ENCODE data around the gene RPA4.
"Not testable (repeated sequence)": the region's sequence is repeated elsewhere in the genome, so short reads cannot be mapped to it uniquely, and the experiment has no call there.

Gene RPA4, protein sequence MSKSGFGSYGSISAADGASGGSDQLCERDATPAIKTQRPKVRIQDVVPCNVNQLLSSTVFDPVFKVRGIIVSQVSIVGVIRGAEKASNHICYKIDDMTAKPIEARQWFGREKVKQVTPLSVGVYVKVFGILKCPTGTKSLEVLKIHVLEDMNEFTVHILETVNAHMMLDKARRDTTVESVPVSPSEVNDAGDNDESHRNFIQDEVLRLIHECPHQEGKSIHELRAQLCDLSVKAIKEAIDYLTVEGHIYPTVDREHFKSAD

DNA sequence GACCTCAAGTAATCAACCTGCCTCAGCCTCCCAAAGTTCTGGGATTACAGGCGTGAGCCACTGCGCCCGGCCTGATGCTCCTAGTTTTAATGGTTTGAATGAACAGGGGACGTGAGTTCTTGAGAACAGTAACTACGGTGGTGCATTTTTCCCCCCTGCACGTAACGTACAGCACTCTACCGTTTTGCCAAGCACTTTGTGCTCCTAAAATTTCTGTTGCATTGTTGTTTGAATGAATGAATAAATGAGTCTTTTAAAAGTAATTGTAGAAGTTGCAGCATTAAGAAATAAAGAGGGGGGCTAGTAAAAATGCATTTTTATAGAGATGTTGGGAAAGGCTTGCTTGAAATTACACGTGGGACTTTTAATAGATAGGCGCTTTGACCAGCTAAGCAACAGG, at the start of gene RPA4:
Gene RPA4 (plus strand): TSS at position 301 of the 400 bp plus-strand sequence. CDS start 403 bp downstream, outside the sequence.
- no peak for DNase-seq (ENCODE audit: low read depth in 3 of 3)

DNA sequence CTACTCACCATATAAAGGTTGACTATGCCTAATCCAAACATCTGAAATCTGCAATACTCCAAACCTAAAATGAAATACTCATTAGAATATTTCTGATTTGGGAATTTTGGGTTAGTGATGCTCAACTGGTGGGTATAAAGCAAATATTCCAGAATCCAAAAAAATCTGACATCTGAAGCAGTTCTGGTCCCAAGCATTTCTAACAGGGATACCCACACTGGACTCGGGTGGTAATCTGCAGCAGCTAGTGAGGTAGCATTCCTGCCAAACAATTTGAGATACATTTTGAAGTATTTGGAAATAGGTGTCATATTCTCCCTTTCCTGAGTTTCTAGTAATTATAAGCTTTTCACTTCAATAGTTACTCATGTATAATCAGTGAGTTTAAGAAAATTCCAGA, 49.6 kb upstream of the RPA4 start:
- DNase-seq (ENCODE audit: low read depth in 3 of 3): no peak

DNA sequence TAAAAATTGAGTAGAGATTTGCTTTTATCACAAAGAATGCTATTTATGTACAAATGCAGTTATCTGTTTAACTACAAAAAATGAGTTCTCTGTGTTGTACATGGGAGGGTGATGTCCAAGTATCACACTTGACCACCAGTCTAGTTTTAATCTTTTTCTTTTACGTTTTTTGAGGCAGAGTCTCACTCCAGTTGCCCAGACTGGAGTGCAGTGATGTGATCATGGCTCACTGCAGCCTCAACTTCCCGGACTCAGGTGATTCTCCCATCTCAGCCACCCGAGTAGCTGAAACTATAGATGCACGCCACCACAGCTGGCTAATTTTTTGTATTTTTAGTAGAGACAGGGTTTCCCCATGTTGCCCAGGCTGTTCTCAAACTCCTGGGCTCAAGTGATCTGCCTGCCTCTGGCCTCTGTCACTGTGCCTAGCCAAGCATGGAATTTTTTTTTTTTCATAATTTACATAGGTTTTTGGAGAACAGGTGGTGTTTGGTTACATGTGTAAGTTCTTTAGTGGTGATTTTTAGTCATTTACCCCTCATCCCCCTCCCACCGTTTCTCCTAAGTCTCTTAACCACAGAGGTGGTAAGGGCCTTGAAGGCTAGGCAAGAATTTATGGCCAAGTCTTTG, 47.9 kb upstream of the RPA4 start:
- DNase-seq (ENCODE audit: low read depth in 3 of 3): no peak

DNA sequence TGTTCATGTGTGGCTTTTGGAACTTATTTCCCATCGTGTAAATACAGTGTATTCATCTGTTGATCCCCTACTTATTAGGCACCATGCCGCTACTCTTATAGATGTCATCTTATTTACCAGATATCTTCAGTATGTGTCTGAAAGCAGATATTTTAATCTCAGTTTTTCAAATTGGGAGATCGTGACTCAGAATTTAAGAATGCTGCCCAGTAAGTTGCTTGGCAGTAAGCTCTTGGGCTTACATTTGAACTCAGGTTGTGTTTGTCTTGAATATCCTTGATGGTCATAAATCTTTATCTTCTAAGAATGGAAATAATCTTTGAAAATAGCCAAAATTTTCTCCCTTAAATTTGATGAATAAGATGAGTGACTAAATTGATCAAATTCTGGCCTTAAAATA, 45.9 kb upstream of the RPA4 start:
- DNase-seq (ENCODE audit: low read depth in 3 of 3): no peak

DNA sequence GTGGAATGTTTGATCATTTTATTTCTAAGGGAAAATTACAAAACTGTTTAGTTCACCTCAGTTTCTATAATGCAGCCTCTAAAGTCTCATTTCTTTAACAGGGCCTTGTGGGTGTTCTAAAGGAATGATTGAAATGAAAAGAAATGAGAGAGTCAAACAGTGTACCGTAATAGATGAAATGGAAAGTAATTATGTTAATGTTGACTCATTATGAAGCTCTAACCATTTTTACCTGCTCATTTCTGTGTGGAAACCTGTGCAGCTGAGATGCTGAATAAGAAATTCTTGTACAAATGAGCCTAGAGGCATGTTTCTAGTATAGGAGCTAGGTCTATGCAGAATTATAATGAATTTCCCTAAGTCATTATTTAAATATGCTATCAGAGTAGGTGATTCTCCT, 45.2 kb upstream of the RPA4 start:
- no peak for DNase-seq (ENCODE audit: low read depth in 3 of 3)

DNA sequence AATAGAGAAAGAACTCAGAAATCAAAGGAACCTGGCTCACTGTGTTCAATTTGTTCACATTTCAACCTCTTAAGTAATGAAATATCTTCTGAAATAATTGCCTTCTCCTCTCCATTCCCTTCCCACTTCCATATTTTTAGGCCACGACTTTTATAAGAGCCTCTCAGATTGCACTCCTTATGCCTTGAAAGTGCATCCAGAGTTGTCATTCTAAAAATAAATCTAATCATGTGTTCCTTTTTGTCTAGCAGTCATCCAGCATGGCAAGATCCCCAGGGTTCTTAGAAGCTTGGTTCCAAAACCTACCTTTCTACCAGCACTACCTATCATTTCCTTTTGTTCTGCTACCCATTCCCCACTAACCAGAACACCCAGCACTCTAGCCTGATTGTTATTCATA, 42.4 kb upstream of the RPA4 start:
- no peak for DNase-seq (ENCODE audit: low read depth in 3 of 3)

DNA sequence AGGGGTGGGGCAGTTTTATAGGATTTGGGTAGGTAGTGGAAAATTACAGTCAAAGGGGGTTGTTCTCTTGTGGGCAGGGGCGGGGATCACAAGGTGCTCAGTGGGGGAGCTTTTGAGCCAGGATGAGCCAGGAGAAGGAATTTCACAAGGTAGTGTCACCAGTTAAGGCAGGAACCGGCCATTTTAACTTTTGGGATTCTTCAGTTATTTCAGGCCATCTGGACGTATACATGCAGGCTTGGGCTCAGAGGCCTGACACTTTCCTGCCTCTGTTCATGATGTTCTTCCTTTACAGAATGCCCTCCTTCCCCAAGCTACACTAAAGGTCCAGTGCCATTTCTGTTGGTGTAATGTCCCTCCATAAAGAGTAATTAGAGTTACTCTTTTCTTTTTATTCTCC, 41.8 kb upstream of the RPA4 start:
- not testable (repeated sequence) for DNase-seq (ENCODE audit: low read depth in 3 of 3)

DNA sequence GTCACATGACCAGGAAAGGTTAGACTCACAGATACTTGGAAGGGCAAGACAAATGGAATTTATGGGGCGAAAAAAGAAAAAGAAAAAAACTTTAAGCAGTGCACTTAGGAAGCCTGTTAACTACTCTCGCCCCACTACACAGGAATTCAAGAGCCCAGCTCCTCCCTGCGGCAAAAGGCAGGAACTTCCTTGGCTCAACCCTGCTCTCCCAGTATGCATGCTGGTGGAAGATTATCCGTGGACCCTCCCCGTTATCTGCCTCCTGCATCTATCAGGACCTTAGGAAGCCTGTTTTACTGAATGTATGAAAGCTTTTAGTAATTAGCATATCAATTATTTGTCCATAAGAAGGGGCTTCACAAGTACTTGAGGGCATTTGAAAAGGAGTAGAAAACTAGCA, 40.1 kb upstream of the RPA4 start:
- DNase-seq (ENCODE audit: low read depth in 3 of 3): no peak

DNA sequence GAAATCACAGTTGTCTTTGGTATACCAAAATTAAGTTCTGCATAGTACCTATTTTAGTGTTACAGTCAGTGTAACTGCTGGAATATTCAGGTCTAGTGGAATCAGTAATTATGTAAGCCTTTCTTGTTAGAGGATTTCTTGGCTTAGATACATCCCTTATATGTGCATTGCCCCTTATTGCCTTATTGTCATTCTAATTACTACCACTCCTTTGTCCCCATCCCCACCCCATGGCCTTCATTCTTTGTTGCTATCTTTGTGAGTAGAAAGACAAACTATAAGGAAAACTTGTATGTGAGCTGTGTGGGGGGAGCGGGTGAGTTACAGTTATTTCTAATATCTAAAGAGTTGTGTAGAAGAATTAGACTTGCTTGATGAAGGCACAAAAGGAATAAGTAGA, 36.9 kb upstream of the RPA4 start:
- no peak for DNase-seq (ENCODE audit: low read depth in 3 of 3)

DNA sequence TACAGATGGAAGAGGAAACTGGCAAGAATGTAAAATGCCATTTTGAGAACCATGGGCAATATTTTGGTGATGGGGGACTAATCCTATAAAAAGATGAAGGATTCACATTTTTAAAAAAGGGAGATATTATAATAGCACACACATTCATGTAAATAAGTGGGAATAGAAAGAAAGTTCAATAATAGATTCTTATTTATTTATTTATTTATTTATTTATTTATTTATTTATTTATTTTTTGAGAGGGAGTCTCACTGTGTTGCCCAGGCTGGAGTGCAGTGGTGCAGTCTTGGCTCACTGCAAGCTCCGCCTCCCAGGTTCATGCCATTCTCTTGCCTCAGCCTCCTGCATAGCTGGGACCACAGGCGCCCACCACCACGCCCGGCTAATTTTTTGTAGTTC, 24.3 kb upstream of the RPA4 start:
- DNase-seq (ENCODE audit: low read depth in 3 of 3): not testable (repeated sequence)

DNA sequence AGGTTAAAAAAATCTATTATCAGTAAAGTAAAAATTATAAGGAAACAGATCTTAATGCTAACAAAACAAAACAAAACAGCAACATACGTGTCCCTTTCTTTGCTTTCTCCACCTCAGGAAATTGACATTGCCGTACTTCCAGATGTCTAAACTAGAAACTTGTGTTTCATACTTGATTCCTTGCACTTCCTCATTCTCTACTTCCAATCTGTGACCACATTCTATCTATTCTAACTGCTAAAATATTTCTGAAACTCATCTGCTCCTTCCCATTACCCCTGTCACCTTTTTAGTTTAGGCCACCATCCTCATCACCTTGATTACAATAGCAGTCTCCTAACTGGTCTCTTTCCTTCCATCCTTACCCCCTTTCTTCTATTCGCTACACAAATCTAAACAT, 22.5 kb upstream of the RPA4 start:
- no peak for DNase-seq (ENCODE audit: low read depth in 3 of 3)

DNA sequence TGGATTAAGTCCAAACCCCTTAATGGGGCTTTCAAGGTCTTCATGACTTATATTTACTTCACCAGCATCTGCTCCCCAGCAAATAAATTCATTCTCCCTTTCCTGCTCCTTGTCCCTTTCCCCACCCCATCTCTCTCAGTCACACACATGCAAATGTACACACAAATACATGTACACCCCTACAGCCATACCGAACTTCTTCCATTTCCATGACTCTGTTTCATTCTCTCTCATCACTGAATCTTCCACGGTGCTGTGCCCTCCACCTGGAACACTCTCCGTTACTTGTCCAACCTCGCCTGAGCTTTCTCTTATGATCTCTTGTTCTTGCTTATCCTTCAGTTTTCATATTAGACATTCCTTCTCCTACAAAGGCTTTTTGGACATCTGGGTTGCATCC, 22.0 kb upstream of the RPA4 start:
- no peak for DNase-seq (ENCODE audit: low read depth in 3 of 3)

DNA sequence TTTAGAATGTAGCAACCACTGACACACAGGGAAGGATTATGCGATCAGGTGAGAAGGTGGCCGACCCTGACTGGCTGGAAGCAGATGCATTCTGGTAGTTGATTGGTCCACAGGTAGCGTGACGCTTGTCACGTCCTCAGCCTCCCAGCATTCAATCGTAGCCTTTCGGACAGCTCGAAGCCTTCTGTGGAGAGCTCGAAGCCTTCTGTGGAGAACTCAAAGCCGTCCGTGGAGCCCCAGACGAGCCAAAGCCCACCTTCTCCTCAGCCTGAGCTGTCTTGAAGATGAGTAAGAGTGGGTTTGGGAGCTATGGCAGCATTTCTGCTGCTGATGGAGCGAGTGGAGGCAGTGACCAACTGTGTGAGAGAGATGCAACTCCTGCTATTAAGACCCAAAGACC, 319 bp downstream of the RPA4 start:
- no peak for DNase-seq (ENCODE audit: low read depth in 3 of 3)

DNA sequence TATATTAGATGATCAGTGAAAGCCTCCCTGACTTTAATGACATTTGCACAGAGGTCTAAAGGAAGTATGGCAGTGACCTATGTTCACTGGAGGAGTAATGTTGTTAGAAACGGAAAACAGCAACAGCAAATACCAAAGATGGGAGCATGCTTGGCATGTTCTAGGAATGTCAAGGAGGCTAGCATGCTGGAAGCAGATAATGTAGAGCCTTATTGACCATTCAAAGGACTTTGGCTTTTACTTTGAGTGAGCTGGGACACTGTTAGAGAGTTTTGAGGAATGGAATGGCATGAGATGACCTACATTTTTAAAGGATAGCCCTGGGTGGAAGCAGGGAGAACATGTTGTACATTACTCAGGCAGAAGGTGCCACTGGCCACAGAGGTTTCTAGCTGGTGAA, 6.0 kb downstream of the RPA4 start:
- DNase-seq (ENCODE audit: low read depth in 3 of 3): no peak

DNA sequence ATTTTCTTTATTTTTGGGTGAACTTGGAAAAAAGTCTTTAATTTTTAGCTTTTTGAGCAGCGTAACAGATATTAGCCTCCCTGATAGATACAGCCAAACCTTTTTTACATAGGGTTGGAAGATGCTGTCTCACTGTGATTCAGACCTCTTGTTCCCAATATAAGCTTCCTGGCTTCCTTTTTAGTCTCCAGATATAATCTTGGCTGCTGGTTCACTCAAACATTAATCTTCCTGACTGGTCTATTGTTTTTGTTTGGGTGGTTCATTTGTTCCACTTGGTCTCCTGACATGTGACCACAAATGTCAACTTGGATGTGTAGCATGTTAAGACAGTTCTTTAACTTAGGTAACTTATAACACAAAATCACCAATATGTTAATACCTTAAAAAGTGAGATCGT, 23.0 kb downstream of the RPA4 start:
- no peak for DNase-seq (ENCODE audit: low read depth in 3 of 3)

DNA sequence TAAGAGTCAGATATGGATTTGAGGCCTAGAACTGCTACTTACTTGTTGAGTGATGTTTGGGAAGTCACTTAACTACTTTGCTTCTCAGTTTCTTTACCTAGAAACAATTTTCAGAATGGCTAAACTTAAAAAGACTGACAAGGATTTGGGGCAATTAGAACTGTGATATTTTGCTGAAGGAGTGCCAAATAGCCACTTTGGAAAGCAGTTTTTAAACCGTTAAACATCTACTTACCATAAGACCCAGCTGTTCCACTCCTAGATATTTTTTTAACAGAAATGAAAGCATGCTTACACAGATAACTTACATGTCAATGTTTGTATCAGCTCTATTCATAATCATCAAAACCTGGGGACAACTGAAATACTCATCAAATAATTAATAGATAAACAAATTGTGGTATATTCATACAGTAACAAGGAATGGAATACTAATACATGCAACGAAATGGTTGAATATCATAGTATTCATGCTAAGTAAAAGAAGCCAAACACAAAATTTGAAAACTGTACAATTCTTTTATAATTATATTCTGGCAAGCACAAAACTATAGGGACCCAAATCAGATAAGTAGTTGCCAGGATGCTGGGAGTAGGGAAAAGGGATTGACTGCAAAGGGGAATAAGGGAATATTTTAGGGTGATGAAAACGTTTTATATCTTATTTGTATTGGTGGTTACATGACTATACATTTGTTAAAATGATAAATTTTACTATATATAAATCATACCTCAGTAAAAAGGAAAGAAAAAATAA, 24.0 kb downstream of the RPA4 start:
- no peak for DNase-seq (ENCODE audit: low read depth in 3 of 3)

DNA sequence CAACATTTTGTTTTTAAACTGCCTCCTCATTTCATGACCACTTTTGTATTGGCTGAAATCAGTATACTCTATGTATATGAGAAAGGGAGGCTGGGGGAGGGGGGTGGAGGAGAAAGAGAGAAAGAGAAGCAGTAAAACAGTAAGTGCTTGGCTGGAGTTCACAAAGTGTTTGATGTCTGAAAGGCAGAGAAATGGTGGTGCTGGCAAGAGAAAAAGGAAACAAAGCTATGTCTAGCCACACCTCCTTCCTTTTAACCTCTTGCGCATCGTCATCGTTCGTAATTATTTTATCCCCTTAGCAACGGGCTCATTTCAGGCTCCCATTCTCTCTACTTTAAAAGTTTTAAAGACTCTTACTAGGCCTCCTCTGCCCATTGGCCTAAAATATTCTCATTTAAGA, 25.6 kb downstream of the RPA4 start:
- no peak for DNase-seq (ENCODE audit: low read depth in 3 of 3)

DNA sequence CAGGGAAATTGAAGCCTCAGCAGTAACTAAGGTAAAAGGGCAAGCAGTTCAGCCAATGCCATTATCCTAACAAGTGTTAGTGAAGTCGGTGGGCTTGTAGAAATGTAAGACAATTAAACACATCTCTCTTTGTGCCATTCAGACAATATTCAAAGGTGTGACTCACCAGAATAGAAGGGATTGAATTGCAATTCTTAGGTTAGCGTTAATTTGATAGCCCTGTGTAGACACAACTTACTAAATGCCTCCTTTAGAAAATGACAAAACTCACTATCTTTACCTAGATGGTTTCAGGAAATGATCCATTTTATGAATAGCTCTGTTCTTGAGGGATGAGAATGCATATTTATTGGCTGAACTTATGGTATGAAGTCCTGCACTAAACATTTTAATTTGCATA, 35.2 kb downstream of the RPA4 start:
- no peak for DNase-seq (ENCODE audit: low read depth in 3 of 3)

DNA sequence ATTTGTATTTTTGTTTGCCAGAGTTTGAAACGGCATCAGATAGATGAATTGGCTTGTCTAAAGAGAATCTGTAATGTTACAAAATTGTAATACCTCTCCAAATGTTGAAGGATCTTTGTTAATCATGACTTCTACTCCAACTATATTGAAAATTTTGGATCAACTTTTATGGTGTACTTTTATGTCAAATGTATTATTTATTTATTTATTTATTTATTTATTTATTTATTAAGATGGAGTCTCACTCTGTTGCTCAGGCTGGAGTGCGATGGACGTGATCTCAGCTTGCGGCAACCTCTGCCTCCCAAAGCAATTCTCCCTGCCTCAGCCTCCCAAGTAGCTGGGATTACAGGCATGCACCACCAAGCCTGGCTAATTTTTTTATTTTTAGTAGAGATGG, 36.0 kb downstream of the RPA4 start:
- DNase-seq (ENCODE audit: low read depth in 3 of 3): no peak

DNA sequence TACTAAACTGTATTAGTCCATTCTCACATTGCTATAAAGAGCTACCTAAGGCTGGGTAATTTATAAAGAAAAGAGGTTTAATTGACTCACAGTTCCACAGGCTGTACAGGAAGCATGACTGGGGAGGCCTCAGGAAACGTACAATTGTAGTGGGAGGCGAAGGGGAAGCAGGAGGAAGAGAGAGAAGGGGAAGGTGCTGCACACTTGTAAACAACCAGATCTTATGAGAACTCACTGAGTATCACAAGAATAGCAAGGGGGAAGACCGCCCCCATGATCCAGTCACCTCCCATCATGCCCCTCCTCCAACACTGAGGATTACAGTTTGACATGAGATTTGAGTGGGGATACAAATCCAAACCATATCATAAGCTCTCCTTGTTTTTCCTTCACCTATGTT, 40.9 kb downstream of the RPA4 start:
- DNase-seq (ENCODE audit: low read depth in 3 of 3): no peak

DNA sequence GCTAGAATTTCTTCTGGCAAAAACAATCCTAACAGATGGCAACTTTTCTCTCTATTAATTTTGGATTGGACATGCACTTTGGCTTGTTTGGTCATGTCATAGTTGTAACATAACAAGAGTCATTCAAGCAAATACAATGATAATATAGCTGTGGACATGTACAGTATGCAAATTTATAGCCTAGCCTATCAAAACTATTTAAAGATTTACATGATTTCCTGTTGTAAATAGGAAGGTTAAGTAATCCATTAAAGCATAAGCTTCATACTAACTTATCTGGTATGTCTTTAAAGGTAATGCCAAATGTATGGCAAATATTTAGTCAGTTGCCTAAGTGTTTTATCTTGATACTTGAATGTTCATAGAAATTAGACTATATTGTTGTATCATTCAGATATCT, 45.3 kb downstream of the RPA4 start:
- DNase-seq (ENCODE audit: low read depth in 3 of 3): no peak
